Hematopoietic multipotent progenitor cell (in vitro differentiated cells): Measurements from ENCODE around the gene MLXIP. TPM values are rescaled to one million over a fixed set of nuclear protein-coding genes. Genes with fewer than 3 reads are reported as not detected.

Source experiments
- DNase-seq, 3 donors: peaks; one replicate each; pipeline ENCODE4 v3.0.0-alpha.2; 2011 to 2015; ENCODE audit warnings: low read depth in 2 of 3, low spot score in 2 of 3
- total RNA-seq: library from RNA; depleted of rRNA; stranded (reverse); fragments of >200 nt; gene quantifications from one replicate; pipeline ENCODE4 v1.2.3, GENCODE V29; 2012

The MLXIP gene
- total RNA-seq, 1 donor, result 50.9 TPM

GRCh38 chr12:122073815-122074214 lies 4.7 kb upstream of the MLXIP start:
- no peak for DNase-seq

- no peak for DNase-seq
These were observed 1.6 kb upstream of the MLXIP start for GRCh38 chr12:122076743-122077495.

- no peak for DNase-seq
These were observed 526 bp downstream of the MLXIP start for GRCh38 chr12:122079033-122079531.

- DNase-seq, result peak in 1 of 3 donors; percentile 63
These were observed 1.1 kb downstream of the MLXIP start for GRCh38 chr12:122079532-122080081.

GRCh38 chr12:122080149-122081082 lies 1.9 kb downstream of the MLXIP start:
- peak in 1 of 3 donors; percentile 69 for DNase-seq

- DNase-seq, result no peak
These were observed 2.6 kb downstream of the MLXIP start for GRCh38 chr12:122081083-122081696.

- DNase-seq, result peak in 2 of 3 donors; percentile 80 to 87
These were observed 3.2 kb downstream of the MLXIP start for GRCh38 chr12:122081697-122082221.

GRCh38 chr12:122082621-122083356 lies 4.2 kb downstream of the MLXIP start:
- peak in 1 of 3 donors; percentile 28 for DNase-seq

- no peak for DNase-seq
These were observed 6.4 kb downstream of the MLXIP start for GRCh38 chr12:122084857-122085405.

GRCh38 chr12:122085591-122085990 lies 7.0 kb downstream of the MLXIP start:
- DNase-seq, result no peak

- DNase-seq, result no peak
These were observed 7.6 kb downstream of the MLXIP start for GRCh38 chr12:122086116-122086515.

- DNase-seq, result no peak
These were observed 8.2 kb downstream of the MLXIP start for GRCh38 chr12:122086641-122087285.

GRCh38 chr12:122087431-122088178 lies 9.0 kb downstream of the MLXIP start:
- DNase-seq, result no peak

GRCh38 chr12:122088179-122088810 lies 9.7 kb downstream of the MLXIP start:
- no peak for DNase-seq

GRCh38 chr12:122089077-122089476 lies 10.5 kb downstream of the MLXIP start:
- no peak for DNase-seq

GRCh38 chr12:122090759-122091515 lies 12.4 kb downstream of the MLXIP start:
- DNase-seq, result no peak
